Ishikawa (cell line): ENCODE data around the gene FGGY.

ENCODE experiments used
- CEBPB ChIP-seq: IDR thresholded peaks from 2 replicates; pipeline ENCODE4 v1.6.1; 2012
- CREB1 ChIP-seq: IDR thresholded peaks from 2 replicates; pipeline ENCODE4 v1.6.1; 2012; ENCODE audit warnings: low read depth
- EGR1 ChIP-seq: IDR thresholded peaks from 2 replicates; pipeline ENCODE4 v1.6.1; 2012
- EP300 ChIP-seq: IDR thresholded peaks from 2 replicates; pipeline ENCODE4 v1.6.1; 2012; ENCODE audit warnings: borderline replicate concordance
- FOXM1 ChIP-seq: IDR thresholded peaks from 2 replicates; pipeline ENCODE4 v1.6.1; 2012; ENCODE audit warnings: low read depth, borderline replicate concordance
- MAX ChIP-seq: IDR thresholded peaks from 2 replicates; pipeline ENCODE4 v1.6.1; 2012
- NFIC ChIP-seq: IDR thresholded peaks from 2 replicates; pipeline ENCODE4 v1.6.1; 2012
- RAD21 ChIP-seq: IDR thresholded peaks from 2 replicates; pipeline ENCODE4 v1.6.1; 2012; ENCODE audit warnings: low read depth
- REST ChIP-seq: IDR thresholded peaks from 2 replicates; pipeline ENCODE4 v1.6.1; 2012; ENCODE audit warnings: low read depth, mild to moderate bottlenecking
- TAF1 ChIP-seq: IDR thresholded peaks from 2 replicates; pipeline ENCODE4 v1.6.1; 2012; ENCODE audit warnings: low read depth, mild to moderate bottlenecking
- TCF12 ChIP-seq: IDR thresholded peaks from 2 replicates; pipeline ENCODE4 v1.6.1; 2012; ENCODE audit warnings: low read depth
- TEAD4 ChIP-seq: IDR thresholded peaks from 2 replicates; pipeline ENCODE4 v1.6.1; 2012
- USF1 ChIP-seq: IDR thresholded peaks from 2 replicates; pipeline ENCODE4 v1.6.1; 2012
- YY1 ChIP-seq: IDR thresholded peaks from 2 replicates; pipeline ENCODE4 v1.6.1; 2012; ENCODE audit warnings: low read depth
- ZBTB7A ChIP-seq: IDR thresholded peaks from 2 replicates; pipeline ENCODE4 v1.6.1; 2012; ENCODE audit warnings: low read depth

FGGY gene

GRCh38 chr1:59635097-59635496, 338.2 kb downstream of the FGGY start:
- TF ChIP-seq TCF12 = no peak
- no peak for TF ChIP-seq EGR1
- no peak for TF ChIP-seq USF1
- no peak for TF ChIP-seq YY1
- no peak for TF ChIP-seq CREB1
- no peak for TF ChIP-seq CEBPB
- TF ChIP-seq RAD21 = no peak
- no peak for TF ChIP-seq EP300
- TF ChIP-seq TEAD4 = no peak
- TF ChIP-seq TAF1 = no peak

- TF ChIP-seq MAX (no peak), REST (no peak), FOXM1 (no peak)
Observed at GRCh38 chr1:59638231-59638711, 341.4 kb downstream of the FGGY start.

GRCh38 chr1:59639266-59639665, 342.4 kb downstream of the FGGY start:
- TF ChIP-seq TCF12 (no peak), NFIC (no peak), USF1 (no peak), MAX (no peak), REST (no peak), CEBPB (no peak)

- TF ChIP-seq FOXM1 (no peak), MAX (no peak), CREB1 (no peak), USF1 (no peak), TAF1 (no peak), TCF12 (no peak), REST (no peak), NFIC (no peak), YY1 (no peak), ZBTB7A (no peak), EP300 (no peak), CEBPB (no peak), EGR1 (no peak), TEAD4 (no peak), RAD21 (no peak)
Observed at GRCh38 chr1:59640851-59641250, 344.0 kb downstream of the FGGY start.

GRCh38 chr1:59641836-59642235, 344.9 kb downstream of the FGGY start:
- TF ChIP-seq USF1 = no peak
- TF ChIP-seq REST = no peak
- no peak for TF ChIP-seq NFIC
- no peak for TF ChIP-seq EGR1
- no peak for TF ChIP-seq TEAD4
- TF ChIP-seq TAF1 = no peak
- no peak for TF ChIP-seq YY1
- no peak for TF ChIP-seq EP300
- TF ChIP-seq CREB1 = no peak
- TF ChIP-seq CEBPB = no peak
- TF ChIP-seq FOXM1 = no peak
- no peak for TF ChIP-seq TCF12
- TF ChIP-seq MAX = no peak
- no peak for TF ChIP-seq ZBTB7A
- TF ChIP-seq RAD21 = no peak
